GM18868 (cell line): ENCODE measurements around the gene LYPD1.
"Not testable (repeated sequence)": the region's sequence is repeated elsewhere in the genome, so short reads cannot be mapped to it uniquely, and the experiment has no call there.

Source experiments
- ATAC-seq: cut with Tn5 transposase; IDR thresholded peaks from one replicate; pipeline ENCODE4 v1.9.1; 2021; ENCODE audit warnings: mild to moderate bottlenecking, moderate library complexity; ENCODE audit not compliant: unreplicated experiment

The LYPD1 gene

GRCh38 chr2:132669908-132670495 is at the start of gene LYPD1:
TSS of gene LYPD1 (minus strand) at chr2:132670205. CDS start at chr2:132669932, 273 bp downstream.
- ATAC-seq: no peak

- ATAC-seq: no peak
Measured at GRCh38 chr2:132719480-132719879, 49.5 kb upstream of the LYPD1 start.

GRCh38 chr2:132716954-132717353 is 46.9 kb upstream of the LYPD1 start:
- ATAC-seq: no peak

- peak; percentile 65 for ATAC-seq
Measured at GRCh38 chr2:132715386-132716351, 45.7 kb upstream of the LYPD1 start.

- no peak for ATAC-seq
Measured at GRCh38 chr2:132703396-132703795, 33.4 kb upstream of the LYPD1 start.

GRCh38 chr2:132701810-132702209 is 31.8 kb upstream of the LYPD1 start:
- no peak for ATAC-seq

- ATAC-seq: not testable (repeated sequence)
Measured at GRCh38 chr2:132699802-132700201, 29.8 kb upstream of the LYPD1 start.

GRCh38 chr2:132698347-132698746 is 28.3 kb upstream of the LYPD1 start:
- ATAC-seq: not testable (repeated sequence)

- no peak for ATAC-seq
Measured at GRCh38 chr2:132697556-132698205, 27.7 kb upstream of the LYPD1 start.

GRCh38 chr2:132692816-132693215 is 22.8 kb upstream of the LYPD1 start:
- no peak for ATAC-seq

- ATAC-seq: no peak
Measured at GRCh38 chr2:132691556-132691955, 21.6 kb upstream of the LYPD1 start.

- ATAC-seq: no peak
Measured at GRCh38 chr2:132690664-132691303, 20.8 kb upstream of the LYPD1 start.

GRCh38 chr2:132681766-132682165 is 11.8 kb upstream of the LYPD1 start:
- ATAC-seq: no peak

- no peak for ATAC-seq
Measured at GRCh38 chr2:132680544-132680943, 10.5 kb upstream of the LYPD1 start.

GRCh38 chr2:132678483-132678882 is 8.5 kb upstream of the LYPD1 start:
- ATAC-seq: no peak

GRCh38 chr2:132677661-132678060 is 7.7 kb upstream of the LYPD1 start:
- ATAC-seq: no peak

GRCh38 chr2:132676999-132677398 is 7.0 kb upstream of the LYPD1 start:
- no peak for ATAC-seq

GRCh38 chr2:132671151-132671835 is 1.3 kb upstream of the LYPD1 start:
- ATAC-seq: no peak

- ATAC-seq: no peak
Measured at GRCh38 chr2:132670496-132671150, 618 bp upstream of the LYPD1 start.
